ENCODE results near the gene AOX1.
"Not testable (repeated sequence)": the region's sequence is repeated elsewhere in the genome, so short reads cannot be mapped to it uniquely, and the experiment has no call there.

Gene AOX1

DNA sequence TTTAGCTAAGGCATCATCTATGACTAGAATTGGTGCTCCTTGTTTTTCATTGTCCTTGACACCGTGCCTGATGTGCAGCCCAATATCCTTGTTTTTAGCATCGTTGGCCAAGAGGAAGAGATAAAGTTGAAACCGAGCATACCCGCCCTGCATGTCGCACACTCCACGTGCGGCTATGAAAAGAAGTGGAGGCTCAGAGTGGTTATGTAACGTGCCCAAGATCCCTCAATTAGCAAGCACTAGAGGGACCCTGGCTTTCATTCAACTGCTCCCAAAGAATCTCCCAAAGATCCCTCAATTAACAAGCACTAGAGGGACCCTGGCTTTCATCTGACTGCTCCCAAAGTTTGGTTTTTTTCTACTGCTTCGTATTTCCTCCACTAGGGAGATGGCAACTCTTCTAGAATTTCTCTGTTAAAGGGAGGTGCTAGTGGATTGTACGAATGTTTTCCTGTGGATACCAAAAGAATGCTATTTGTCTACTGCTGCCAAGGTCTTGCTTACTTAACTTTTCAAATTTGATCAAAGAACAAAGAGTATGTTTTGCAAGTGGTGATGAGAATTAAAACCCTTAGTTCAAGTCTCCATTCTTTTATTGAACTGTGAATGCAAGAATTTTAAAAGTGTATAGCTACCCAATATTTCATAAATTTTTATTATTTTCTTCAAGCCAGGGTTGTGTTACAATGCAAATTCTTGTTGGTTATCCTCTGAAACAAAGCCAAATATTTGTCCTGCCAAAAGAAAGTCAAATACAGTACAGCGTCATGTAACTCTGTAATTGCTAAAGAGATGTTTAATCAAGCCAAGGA lies 92.1 kb downstream of the AOX1 start:
- no peaks in the 10 kb centered on the region for H3K9me2 ChIP-seq (replicated peaks; ENCODE audit: low read depth, low read length)
- no peak overlapping the region for H3K9ac ChIP-seq (ENCODE audit: low read depth, low read length, poor library complexity, severe bottlenecking)
- H3K4me1 ChIP-seq (ENCODE audit: insufficient read depth, low read length, poor library complexity, severe bottlenecking) = no peaks in the 10 kb centered on the region
- no peak overlapping the region for H3K4me3 ChIP-seq (ENCODE audit: low read length, poor library complexity, severe bottlenecking)
- no peak overlapping the region for H3K4me2 ChIP-seq (ENCODE audit: low read depth, low read length, poor library complexity, severe bottlenecking)
- H2AFZ ChIP-seq (ENCODE audit: low read length) = no peak overlapping the region
- no peaks in the 10 kb centered on the region for H3F3A ChIP-seq (ENCODE audit: low read depth)
- no peaks in the 10 kb centered on the region for H3K9me3 ChIP-seq (ENCODE audit: insufficient read depth, low read depth, low read length)
- TF ChIP-seq EZH2phosphoT487 (IDR thresholded peaks at IDR 0.05; ENCODE audit: borderline replicate concordance) (no peak), CTCF (conservative IDR thresholded peaks at IDR 0.05; ENCODE audit: low read length) (no peak)
- no peaks in the 10 kb centered on the region for H3K27me3 ChIP-seq (ENCODE audit: insufficient read depth, low read length, poor library complexity, severe bottlenecking)
- no peaks in the 10 kb centered on the region for H3K79me2 ChIP-seq (ENCODE audit: insufficient read depth, low read length)
- no peaks in the 10 kb centered on the region for H3K36me3 ChIP-seq (ENCODE audit: insufficient read depth, low read length)
- H4K20me1 ChIP-seq (ENCODE audit: insufficient read depth, low read length, poor library complexity, severe bottlenecking) = no peaks in the 10 kb centered on the region

- H3K4me1 ChIP-seq (ENCODE audit: insufficient read depth, low read length, poor library complexity, severe bottlenecking) = no peaks in the 10 kb centered on the region
Measured at GRCh38 chr2:200679127-200679526, 93.3 kb downstream of the AOX1 start.

GRCh38 chr2:200679535-200679934 lies 93.7 kb downstream of the AOX1 start:
- H3K4me1 ChIP-seq (ENCODE audit: insufficient read depth, low read length, poor library complexity, severe bottlenecking) = no peaks in the 10 kb centered on the region
- H3K9ac ChIP-seq (ENCODE audit: low read depth, low read length, poor library complexity, severe bottlenecking) = no peak overlapping the region
- H4K20me1 ChIP-seq (ENCODE audit: insufficient read depth, low read length, poor library complexity, severe bottlenecking) = no peaks in the 10 kb centered on the region
- H2AFZ ChIP-seq (ENCODE audit: low read length) = no peak overlapping the region
- no peak overlapping the region for H3K4me2 ChIP-seq (ENCODE audit: low read depth, low read length, poor library complexity, severe bottlenecking)
- TF ChIP-seq CTCF (conservative IDR thresholded peaks at IDR 0.05; ENCODE audit: low read length) (no peak), EZH2phosphoT487 (IDR thresholded peaks at IDR 0.05; ENCODE audit: borderline replicate concordance) (no peak)
- no peak overlapping the region for H3K4me3 ChIP-seq (ENCODE audit: low read length, poor library complexity, severe bottlenecking)
- H3K27me3 ChIP-seq (ENCODE audit: insufficient read depth, low read length, poor library complexity, severe bottlenecking) = no peaks in the 10 kb centered on the region
- no peaks in the 10 kb centered on the region for H3K9me2 ChIP-seq (replicated peaks; ENCODE audit: low read depth, low read length)
- no peaks in the 10 kb centered on the region for H3K79me2 ChIP-seq (ENCODE audit: insufficient read depth, low read length)
- no peaks in the 10 kb centered on the region for H3K36me3 ChIP-seq (ENCODE audit: insufficient read depth, low read length)
- H3F3A ChIP-seq (ENCODE audit: low read depth) = no peaks in the 10 kb centered on the region
- H3K9me3 ChIP-seq (ENCODE audit: insufficient read depth, low read depth, low read length) = no peaks in the 10 kb centered on the region

More at GRCh38 chr2:200679127-200679526, 93.3 kb downstream of the AOX1 start:
- no peaks in the 10 kb centered on the region for H3K36me3 ChIP-seq (ENCODE audit: insufficient read depth, low read length)
- no peak overlapping the region for H2AFZ ChIP-seq (ENCODE audit: low read length)
- H3K4me3 ChIP-seq (ENCODE audit: low read length, poor library complexity, severe bottlenecking) = no peak overlapping the region
- no peaks in the 10 kb centered on the region for H3K79me2 ChIP-seq (ENCODE audit: insufficient read depth, low read length)
- TF ChIP-seq EZH2phosphoT487 (IDR thresholded peaks at IDR 0.05; ENCODE audit: borderline replicate concordance) = no peak
- H3K9me3 ChIP-seq (ENCODE audit: insufficient read depth, low read depth, low read length) = no peaks in the 10 kb centered on the region
- H3K9me2 ChIP-seq (replicated peaks; ENCODE audit: low read depth, low read length) = no peaks in the 10 kb centered on the region
- H4K20me1 ChIP-seq (ENCODE audit: insufficient read depth, low read length, poor library complexity, severe bottlenecking) = no peaks in the 10 kb centered on the region
- H3F3A ChIP-seq (ENCODE audit: low read depth) = no peaks in the 10 kb centered on the region
- H3K4me2 ChIP-seq (ENCODE audit: low read depth, low read length, poor library complexity, severe bottlenecking) = no peak overlapping the region
- H3K27me3 ChIP-seq (ENCODE audit: insufficient read depth, low read length, poor library complexity, severe bottlenecking) = no peaks in the 10 kb centered on the region
- no peak overlapping the region for H3K9ac ChIP-seq (ENCODE audit: low read depth, low read length, poor library complexity, severe bottlenecking)

- no peaks in the 10 kb centered on the region for H3K4me1 ChIP-seq (ENCODE audit: insufficient read depth, low read length, poor library complexity, severe bottlenecking)
- no peaks in the 10 kb centered on the region for H3K36me3 ChIP-seq (ENCODE audit: insufficient read depth, low read length)
- no peaks in the 10 kb centered on the region for H3K9me3 ChIP-seq (ENCODE audit: insufficient read depth, low read depth, low read length)
- H3K4me2 ChIP-seq (ENCODE audit: low read depth, low read length, poor library complexity, severe bottlenecking) = no peak overlapping the region
- no peak overlapping the region for H3K4me3 ChIP-seq (ENCODE audit: low read length, poor library complexity, severe bottlenecking)
- no peaks in the 10 kb centered on the region for H3K79me2 ChIP-seq (ENCODE audit: insufficient read depth, low read length)
- H3K9me2 ChIP-seq (replicated peaks; ENCODE audit: low read depth, low read length) = no peaks in the 10 kb centered on the region
- no peaks in the 10 kb centered on the region for H4K20me1 ChIP-seq (ENCODE audit: insufficient read depth, low read length, poor library complexity, severe bottlenecking)
- H3K27me3 ChIP-seq (ENCODE audit: insufficient read depth, low read length, poor library complexity, severe bottlenecking) = no peaks in the 10 kb centered on the region
- TF ChIP-seq CTCF (conservative IDR thresholded peaks at IDR 0.05; ENCODE audit: low read length) = no peak
- no peak for TF ChIP-seq EZH2phosphoT487 (IDR thresholded peaks at IDR 0.05; ENCODE audit: borderline replicate concordance)
- no peaks in the 10 kb centered on the region for H3F3A ChIP-seq (ENCODE audit: low read depth)
- no peak overlapping the region for H2AFZ ChIP-seq (ENCODE audit: low read length)
- no peak overlapping the region for H3K9ac ChIP-seq (ENCODE audit: low read depth, low read length, poor library complexity, severe bottlenecking)
Measured at GRCh38 chr2:200681697-200682096, 95.9 kb downstream of the AOX1 start.

- not testable (repeated sequence) for H4K20me1 ChIP-seq (ENCODE audit: insufficient read depth, low read length, poor library complexity, severe bottlenecking); H3K36me3 ChIP-seq (ENCODE audit: insufficient read depth, low read length)
Measured at GRCh38 chr2:200682407-200682806, 96.6 kb downstream of the AOX1 start.

More at GRCh38 chr2:200682407-200682806, 96.6 kb downstream of the AOX1 start:
- H3K9ac ChIP-seq (ENCODE audit: low read depth, low read length, poor library complexity, severe bottlenecking); H3K4me2 ChIP-seq (ENCODE audit: low read depth, low read length, poor library complexity, severe bottlenecking); H3K79me2 ChIP-seq (ENCODE audit: insufficient read depth, low read length); H3K27me3 ChIP-seq (ENCODE audit: insufficient read depth, low read length, poor library complexity, severe bottlenecking); H3F3A ChIP-seq (ENCODE audit: low read depth); H3K4me1 ChIP-seq (ENCODE audit: insufficient read depth, low read length, poor library complexity, severe bottlenecking); H3K9me2 ChIP-seq (replicated peaks; ENCODE audit: low read depth, low read length); H2AFZ ChIP-seq (ENCODE audit: low read length); H3K4me3 ChIP-seq (ENCODE audit: low read length, poor library complexity, severe bottlenecking); H3K9me3 ChIP-seq (ENCODE audit: insufficient read depth, low read depth, low read length): not testable (repeated sequence)

All from Loucy (cell line).